Loucy (cell line): Measurements from ENCODE around the gene THOC6.

Experiments
- CTCF ChIP-seq: fragments of 200-600 bp; sonication (generic); conservative IDR thresholded peaks from 2 replicates; pipeline ENCODE4 v1.5.1; 2014; ENCODE audit warnings: mild to moderate bottlenecking, antibody characterized with exemption, low read length
- EZH2phosphoT487 ChIP-seq: fragments of 200-600 bp; IDR thresholded peaks from 2 replicates; pipeline ENCODE4 v1.6.1; 2018; ENCODE audit warnings: antibody characterized with exemption, mild to moderate bottlenecking, moderate library complexity, borderline replicate concordance

- TF ChIP-seq CTCF = no peak
- no peak for TF ChIP-seq EZH2phosphoT487
Observed at GRCh38 chr16:3007957-3008689, 15.7 kb upstream of the THOC6 start.
